SK-N-MC (cell line): ENCODE results near the gene GREB1.

Experiments
- DNase-seq: peaks from one replicate; pipeline ENCODE4 v3.0.0-alpha.2; 2011; ENCODE audit warnings: low read depth, low spot score
- H3K27ac ChIP-seq: fragments of 200-600 bp; sonication (generic); 2 replicates; pipeline ENCODE4 v1.5.1; 2016; ENCODE audit warnings: mixed run types
- H3K36me3 ChIP-seq: fragments of 200-600 bp; sonication (generic); 2 replicates; pipeline ENCODE4 v1.6.1; 2017; ENCODE audit warnings: antibody characterized with exemption, low read length, mixed read lengths; ENCODE audit not compliant: insufficient read depth
- H3K4me3 ChIP-seq: fragments of 200-600 bp; sonication (generic); 2 replicates; pipeline ENCODE4 v1.5.1; 2016
- H3K9ac ChIP-seq: fragments of 200-600 bp; sonication (generic); 2 replicates; pipeline ENCODE4 v1.8.0; 2017; ENCODE audit warnings: mixed run types, mixed read lengths; ENCODE audit not compliant: insufficient read length
- H3K9me3 ChIP-seq: fragments of 200-600 bp; sonication (generic); 2 replicates; pipeline ENCODE4 v1.6.1; 2017; ENCODE audit warnings: low read depth, mild to moderate bottlenecking, antibody characterized with exemption, low read length, moderate library complexity, mixed read lengths
- EZH2 ChIP-seq: fragments of 200-600 bp; sonication (generic); IDR thresholded peaks from one replicate; pipeline ENCODE4 v1.6.1; 2017; ENCODE audit warnings: antibody characterized with exemption
- FOXP2 ChIP-seq: optimal IDR thresholded peaks from 2 replicates; pipeline ENCODE3; 2011; ENCODE audit warnings: mild to moderate bottlenecking, moderate library complexity; ENCODE audit not compliant: insufficient read depth; ENCODE audit errors: extremely low read length, control extremely low read depth
- POLR2AphosphoS5 ChIP-seq: IDR thresholded peaks from 2 replicates; pipeline ENCODE4 v1.6.1; 2012; ENCODE audit warnings: mild to moderate bottlenecking, low read depth, low read length, borderline replicate concordance

The GREB1 gene

GRCh38 chr2:11577101-11577883 is 43.4 kb downstream of the GREB1 start:
- no peak overlapping the region for H3K4me3 ChIP-seq
- H3K27ac ChIP-seq = no peak overlapping the region
- H3K36me3 ChIP-seq = no peaks in the 10 kb centered on the region
- DNase-seq = no peak
- no peak for TF ChIP-seq EZH2
- no peak for TF ChIP-seq FOXP2
- no peak for TF ChIP-seq POLR2AphosphoS5
- H3K9me3 ChIP-seq = no peaks in the 10 kb centered on the region
- no peak overlapping the region for H3K9ac ChIP-seq

GRCh38 chr2:11578081-11578948 is 44.5 kb downstream of the GREB1 start:
- Histone ChIP-seq H3K4me3 (no peak overlapping the region), H3K27ac (no peak overlapping the region)
- no peak for DNase-seq

GRCh38 chr2:11578986-11579774 is 45.3 kb downstream of the GREB1 start:
- no peak overlapping the region for H3K27ac ChIP-seq
- no peaks in the 10 kb centered on the region for H3K9me3 ChIP-seq
- TF ChIP-seq FOXP2 (no peak), POLR2AphosphoS5 (no peak), EZH2 (no peak)
- no peak overlapping the region for H3K9ac ChIP-seq
- H3K4me3 ChIP-seq = no peak overlapping the region; the same call in 1 of the 2 replicates
- no peak for DNase-seq
- H3K36me3 ChIP-seq = no peaks in the 10 kb centered on the region

More at GRCh38 chr2:11578081-11578948, 44.5 kb downstream of the GREB1 start:
- H3K9ac ChIP-seq = no peak overlapping the region
- no peaks in the 10 kb centered on the region for H3K9me3 ChIP-seq
- H3K36me3 ChIP-seq = no peaks in the 10 kb centered on the region
- no peak for TF ChIP-seq FOXP2
- TF ChIP-seq POLR2AphosphoS5 = no peak
- no peak for TF ChIP-seq EZH2

- no peak overlapping the region for H3K9ac ChIP-seq
- no peaks in the 10 kb centered on the region for H3K36me3 ChIP-seq
- DNase-seq = no peak
- TF ChIP-seq POLR2AphosphoS5 (no peak), FOXP2 (no peak), EZH2 (no peak)
- no peak overlapping the region for H3K27ac ChIP-seq
- peak overlapping the region; percentile 9; the same call in 1 of the 2 replicates for H3K4me3 ChIP-seq
- H3K9me3 ChIP-seq = no peaks in the 10 kb centered on the region
These were observed 46.2 kb downstream of the GREB1 start for GRCh38 chr2:11579867-11580659.

GRCh38 chr2:11580697-11581096 is 46.9 kb downstream of the GREB1 start:
- Histone ChIP-seq H3K36me3 (no peaks in the 10 kb centered on the region), H3K9ac (no peak overlapping the region), H3K27ac (no peak overlapping the region), H3K4me3 (no peak overlapping the region), H3K9me3 (no peaks in the 10 kb centered on the region)
- DNase-seq = no peak
- TF ChIP-seq FOXP2 (no peak), EZH2 (no peak)

GRCh38 chr2:11581124-11581796 is 47.4 kb downstream of the GREB1 start:
- no peak for DNase-seq
- Histone ChIP-seq H3K9me3 (no peaks in the 10 kb centered on the region), H3K27ac (no peak overlapping the region), H3K36me3 (no peaks in the 10 kb centered on the region), H3K4me3 (no peak overlapping the region), H3K9ac (no peak overlapping the region)
- no peak for TF ChIP-seq FOXP2
- no peak for TF ChIP-seq POLR2AphosphoS5
- no peak for TF ChIP-seq EZH2

GRCh38 chr2:11581797-11582611 is 48.2 kb downstream of the GREB1 start:
- no peaks in the 10 kb centered on the region for H3K36me3 ChIP-seq
- TF ChIP-seq POLR2AphosphoS5 = no peak
- TF ChIP-seq FOXP2 = no peak
- peak overlapping the region; percentile 82; the same call in 1 of the 2 replicates for H3K27ac ChIP-seq
- H3K9ac ChIP-seq = no peak overlapping the region
- H3K9me3 ChIP-seq = no peaks in the 10 kb centered on the region
- DNase-seq = no peak
- H3K4me3 ChIP-seq = no peak overlapping the region
